NOMO-1 treated with dmso at 0.1 percent for 144 hours (cell line): ENCODE results near the gene SLAIN2.
"Not testable (repeated sequence)": the region's sequence is repeated elsewhere in the genome, so short reads cannot be mapped to it uniquely, and the experiment has no call there.

Experiments used
- DNase-seq: peaks from one replicate; lab custom pipeline; 2025; ENCODE audit not compliant: unreplicated experiment; lab: John Stamatoyannopoulos, UW

The SLAIN2 gene

DNA sequence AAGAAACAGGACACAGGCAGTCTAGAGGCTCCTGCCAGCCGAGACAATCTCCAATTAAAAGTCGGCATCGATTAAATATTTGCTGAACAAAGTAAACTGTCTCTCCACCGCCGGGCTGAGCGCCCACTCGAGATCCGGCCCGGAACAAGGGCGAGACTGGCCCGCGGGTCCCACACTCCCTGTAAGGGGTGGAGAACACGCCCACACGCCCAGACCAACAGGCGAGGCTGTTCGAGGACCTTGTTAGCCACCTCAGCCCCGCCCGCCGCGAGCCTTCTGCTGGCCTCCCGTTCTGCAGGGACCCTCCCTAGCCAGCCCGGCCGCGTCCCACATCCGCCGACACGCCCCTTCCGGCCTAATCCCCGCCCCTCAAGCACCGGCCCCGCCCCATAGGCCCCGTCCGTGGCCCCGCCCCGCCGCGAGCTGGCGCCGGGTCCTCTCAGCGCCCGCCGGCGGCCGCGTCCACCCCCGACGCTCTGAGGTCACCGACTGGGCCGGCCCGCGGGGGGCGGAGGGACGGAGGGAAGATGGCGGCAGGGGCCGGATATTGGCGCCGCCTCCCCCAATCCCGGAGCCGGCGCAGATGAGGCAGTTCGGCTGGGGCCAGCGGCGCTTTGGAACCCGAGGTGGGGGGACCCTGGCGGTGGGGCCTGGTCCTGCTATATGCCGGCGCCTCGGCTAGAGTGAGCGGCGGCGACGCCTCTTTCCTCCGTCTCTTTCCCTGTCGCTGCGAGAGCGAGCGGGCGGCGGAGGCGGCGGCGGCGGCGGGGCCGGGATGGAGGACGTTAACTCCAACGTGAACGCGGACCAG lies at the start of gene SLAIN2:
Gene SLAIN2 (plus strand): TSS at position 565 of the 811 bp plus-strand sequence. CDS start 211 bp downstream, at position 776.
- DNase-seq, result peak; percentile 97

DNA sequence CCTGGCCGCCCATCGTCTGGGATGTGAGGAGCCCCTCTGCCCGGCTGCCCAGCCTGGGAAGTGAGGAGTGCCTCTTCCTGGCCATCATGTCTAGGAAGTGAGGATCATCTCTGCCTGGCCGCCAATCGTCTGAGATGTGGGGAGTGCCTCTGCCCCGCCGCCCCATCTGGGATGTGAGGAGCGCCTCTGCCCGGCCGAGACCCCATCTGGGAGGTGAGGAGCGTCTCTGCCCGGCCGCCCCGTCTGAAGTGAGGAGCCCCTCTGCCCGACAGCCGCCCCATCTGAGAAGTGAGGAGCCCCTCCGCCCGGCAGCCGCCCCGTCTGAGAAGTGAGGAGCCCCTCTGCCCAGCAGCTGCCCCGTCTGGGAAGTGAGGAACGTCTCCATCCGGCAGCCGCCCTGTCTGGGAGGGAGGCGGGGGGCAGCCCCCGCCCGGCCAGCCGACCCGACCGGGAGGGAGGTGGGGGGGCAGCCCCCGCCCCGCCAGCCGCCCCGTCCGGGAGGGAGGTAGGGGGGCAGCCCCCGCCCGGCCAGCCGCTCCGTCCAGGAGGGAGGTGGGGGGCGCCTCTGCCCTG lies 49.0 kb upstream of the SLAIN2 start:
- DNase-seq, result not testable (repeated sequence)

DNA sequence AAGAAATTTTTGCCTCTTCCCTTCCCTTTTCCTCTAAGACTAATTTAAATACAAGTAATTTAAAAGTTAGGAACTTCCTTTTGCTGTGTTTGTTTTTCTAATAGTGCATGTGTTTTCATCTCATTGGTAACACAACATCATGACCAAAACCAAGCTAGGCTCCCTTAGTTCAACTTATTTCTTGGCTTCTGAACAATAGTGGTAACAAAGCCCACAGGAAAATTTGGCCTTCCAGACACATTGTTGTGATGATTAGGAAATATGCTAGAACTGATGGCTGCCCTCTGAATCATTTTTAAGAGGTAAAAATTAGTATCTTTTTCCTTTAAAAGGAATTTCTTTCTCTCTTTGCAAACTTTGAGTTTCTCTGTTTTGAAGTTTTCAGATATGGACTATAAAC lies 46.2 kb upstream of the SLAIN2 start:
- DNase-seq, result no peak

GRCh38 chr4:48296365-48296764 lies 45.0 kb upstream of the SLAIN2 start:
- no peak for DNase-seq

DNA sequence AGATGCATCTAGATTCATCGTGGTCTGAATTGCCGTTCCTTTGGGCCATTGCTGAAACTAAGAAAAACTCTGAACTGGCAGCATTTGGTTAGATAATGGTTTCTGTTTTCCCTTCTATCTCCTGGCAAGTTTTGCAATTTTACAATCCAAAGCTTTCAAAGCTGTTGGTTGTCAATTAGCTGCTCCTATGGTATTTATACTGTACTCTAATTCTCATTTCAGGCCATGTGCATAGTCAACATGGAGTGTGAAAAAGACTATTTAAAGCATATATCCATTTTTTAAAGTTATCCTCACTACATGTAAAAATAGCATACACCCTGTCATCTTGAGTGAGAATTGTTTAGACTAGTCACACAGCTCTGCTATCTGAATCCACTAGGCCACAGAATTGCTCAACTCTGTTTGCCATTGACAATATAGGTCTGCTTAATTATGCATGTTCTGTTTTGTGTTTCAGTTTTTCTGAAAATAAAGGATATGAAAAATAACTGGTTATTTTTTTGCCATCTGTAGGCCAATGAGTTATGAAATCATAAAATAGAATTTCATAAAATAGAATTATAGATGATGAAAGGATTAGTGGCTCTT lies 44.0 kb upstream of the SLAIN2 start:
- no peak for DNase-seq

DNA sequence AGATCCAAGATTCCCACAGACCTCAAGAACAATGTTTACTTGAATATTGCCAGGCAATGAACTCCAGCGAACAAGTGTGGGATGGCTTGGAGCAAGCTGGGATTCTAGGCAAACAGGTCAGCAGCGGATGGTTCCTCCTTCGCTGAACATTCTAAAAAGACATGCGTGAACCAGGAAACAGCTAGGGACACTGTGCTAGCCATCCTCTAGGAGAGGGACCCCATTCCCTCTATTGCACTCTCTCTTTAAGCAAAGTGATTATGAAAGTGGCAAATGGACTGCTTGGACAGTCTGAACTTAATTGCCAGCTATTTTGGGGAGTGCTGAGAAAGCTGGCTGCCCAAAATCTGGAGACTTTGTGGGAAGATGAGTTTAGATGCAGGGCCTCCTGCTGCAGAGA lies 41.8 kb upstream of the SLAIN2 start:
- no peak for DNase-seq

DNA sequence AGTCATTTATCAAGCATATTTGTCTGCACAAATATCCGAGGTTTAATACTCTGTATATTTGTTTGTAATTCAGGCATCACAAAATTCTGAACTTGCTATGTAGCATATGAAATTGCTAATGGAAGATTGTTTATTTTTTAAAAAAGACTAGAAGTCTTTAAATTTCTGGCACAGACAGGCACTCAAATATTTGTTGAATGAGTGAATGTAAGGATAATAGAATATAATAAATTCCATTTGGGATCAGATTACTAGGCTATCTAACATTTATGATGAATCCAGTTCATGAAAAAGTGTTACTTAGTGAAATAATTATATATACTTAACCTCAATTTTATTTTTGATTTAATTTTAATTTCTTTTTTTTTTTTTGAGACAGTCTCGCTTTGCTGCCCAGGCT lies 41.3 kb upstream of the SLAIN2 start:
- no peak for DNase-seq

GRCh38 chr4:48305508-48305907 lies 35.8 kb upstream of the SLAIN2 start:
- no peak for DNase-seq

GRCh38 chr4:48307528-48307927 lies 33.8 kb upstream of the SLAIN2 start:
- no peak for DNase-seq

- DNase-seq, result no peak
Measured at GRCh38 chr4:48308901-48309300, 32.4 kb upstream of the SLAIN2 start.

DNA sequence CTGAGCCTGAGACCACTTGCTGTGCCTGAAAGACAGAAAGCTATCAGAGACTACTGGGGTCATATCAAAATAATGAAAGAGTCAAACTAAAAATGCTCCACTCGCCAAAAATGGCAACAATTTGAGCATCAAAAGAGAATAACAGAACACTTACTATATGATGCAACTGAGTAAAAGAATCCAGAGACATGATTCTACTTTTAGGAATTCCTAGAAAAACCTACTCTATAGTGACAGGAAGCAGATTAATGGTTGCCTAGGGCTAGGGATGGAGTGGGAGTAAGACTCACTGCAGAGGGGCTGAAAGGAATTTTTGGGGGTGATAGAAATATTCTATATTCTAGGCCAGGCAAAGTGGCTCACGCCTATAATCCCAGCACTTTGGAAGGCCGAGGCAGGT lies 29.4 kb upstream of the SLAIN2 start:
- DNase-seq, result no peak

DNA sequence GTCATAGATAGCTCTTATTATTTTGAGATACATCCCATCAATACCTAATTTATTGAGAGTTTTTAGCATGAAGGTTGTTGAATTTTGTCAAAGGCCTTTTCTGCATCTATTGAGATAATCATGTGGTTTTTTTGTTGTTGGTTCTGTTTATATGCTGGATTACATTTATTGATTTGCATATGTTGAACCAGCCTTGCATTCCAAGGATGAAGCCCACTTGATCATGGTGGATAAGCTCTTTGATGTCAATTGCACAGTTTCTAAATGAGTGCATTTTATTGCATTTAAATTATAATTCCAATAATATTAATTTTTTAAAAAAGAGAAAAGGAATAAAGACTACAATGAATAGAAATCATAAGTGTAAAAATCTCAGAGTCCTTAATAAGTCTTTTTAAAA lies 26.6 kb upstream of the SLAIN2 start:
- not testable (repeated sequence) for DNase-seq

GRCh38 chr4:48315728-48316630 lies 25.4 kb upstream of the SLAIN2 start:
- no peak for DNase-seq

GRCh38 chr4:48321312-48321711 lies 20.0 kb upstream of the SLAIN2 start:
- no peak for DNase-seq

DNA sequence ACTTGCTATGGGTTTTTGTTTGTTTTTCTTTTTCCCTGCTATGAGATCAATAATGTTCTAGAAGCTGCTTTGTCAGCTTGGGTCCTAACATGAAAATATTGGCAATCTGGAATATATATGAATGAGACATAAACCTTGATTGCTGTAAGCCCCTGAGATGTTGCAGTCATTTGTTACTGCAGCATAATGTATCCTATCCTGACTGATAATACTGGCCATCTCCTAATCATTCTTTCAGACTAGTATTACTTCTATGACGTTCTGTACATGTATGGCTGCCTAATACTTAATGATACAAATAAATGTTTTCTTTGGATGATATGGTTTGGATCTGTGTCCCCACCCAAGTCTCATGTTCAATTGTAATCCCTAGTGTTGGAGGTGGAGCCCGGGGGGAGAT lies 19.3 kb upstream of the SLAIN2 start:
- no peak for DNase-seq

GRCh38 chr4:48324281-48324680 lies 17.0 kb upstream of the SLAIN2 start:
- DNase-seq, result no peak

GRCh38 chr4:48329193-48329592 lies 12.1 kb upstream of the SLAIN2 start:
- no peak for DNase-seq

DNA sequence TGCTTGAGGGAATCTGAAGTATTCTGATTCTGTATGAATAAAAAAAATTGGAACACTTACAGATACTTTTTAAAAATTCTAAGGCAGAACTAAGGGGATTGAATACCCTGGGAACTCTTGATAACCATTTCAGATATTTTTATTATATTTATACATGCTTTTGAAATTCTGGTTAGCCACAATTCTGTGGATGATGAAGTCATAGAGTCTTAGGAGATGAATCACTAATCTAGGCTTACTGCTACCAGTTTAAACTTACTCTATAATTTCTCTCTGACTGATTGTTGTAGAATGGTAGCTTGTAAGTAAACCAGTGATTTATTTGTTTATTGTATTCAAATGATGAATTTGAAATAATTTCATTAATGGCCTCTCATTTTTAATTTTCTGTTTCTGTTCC lies 11.4 kb upstream of the SLAIN2 start:
- DNase-seq, result no peak

DNA sequence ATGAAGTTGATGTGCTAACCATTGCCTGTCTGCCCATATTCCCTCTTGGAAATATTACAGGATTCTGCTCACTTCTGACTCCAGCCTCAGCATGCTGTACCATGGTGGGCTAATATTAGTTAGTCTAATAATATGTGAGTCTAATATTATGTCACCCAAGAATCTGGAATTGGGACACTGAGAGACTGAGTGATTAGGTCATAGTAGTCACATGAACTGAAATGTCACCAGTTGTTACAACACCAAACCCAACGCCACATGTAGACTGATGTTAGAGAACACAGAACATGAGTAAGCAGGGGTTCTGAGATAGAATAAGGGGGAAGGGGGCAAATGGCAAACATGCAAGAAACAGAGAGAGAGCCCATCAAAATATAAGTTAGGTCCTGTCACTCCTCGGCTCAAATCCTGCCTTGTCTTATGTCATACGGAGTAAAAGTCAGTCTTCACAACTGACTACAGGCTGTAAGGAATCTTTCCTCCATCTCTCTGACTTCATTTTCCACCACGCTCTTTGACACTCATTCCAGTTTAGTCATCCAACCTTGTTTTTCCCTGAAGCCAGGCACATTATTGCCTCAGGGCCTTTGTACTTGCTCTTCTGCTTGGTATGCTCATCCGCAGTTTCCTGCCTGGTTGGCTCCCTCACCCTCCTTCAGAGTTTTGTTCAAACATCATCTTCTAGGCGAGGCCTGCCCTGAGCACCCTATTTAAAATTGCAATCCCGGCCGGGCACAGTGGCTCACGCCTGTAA lies 9.6 kb upstream of the SLAIN2 start:
- DNase-seq, result no peak

DNA sequence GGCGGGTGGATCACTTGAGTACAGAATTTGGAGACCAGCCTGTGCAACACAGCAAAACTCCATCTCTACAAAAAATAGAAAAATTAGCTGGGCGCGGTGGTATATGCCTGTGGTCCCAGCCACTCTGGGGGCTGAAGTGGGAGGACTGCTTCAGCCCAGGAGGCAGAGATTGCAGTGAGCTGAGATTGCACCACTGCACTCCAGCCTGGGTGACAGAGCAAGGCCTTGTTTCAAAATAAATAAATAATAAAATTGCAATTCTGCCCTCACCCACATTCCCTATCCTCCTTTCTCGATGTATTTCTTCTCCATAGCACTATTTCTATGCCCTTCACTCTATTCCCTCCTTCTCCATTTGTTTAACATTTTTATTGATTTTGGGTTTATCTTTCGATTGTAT lies 8.7 kb upstream of the SLAIN2 start:
- no peak for DNase-seq

- DNase-seq, result no peak
Measured at GRCh38 chr4:48333587-48333986, 7.7 kb upstream of the SLAIN2 start.
